22Rv1 (cell line): ENCODE data around the gene GLB1L2.

Experiments
- CTCF ChIP-seq: fragments of 450-650 bp; IDR thresholded peaks from 2 replicates; pipeline ENCODE4 v1.5.1; 2017; ENCODE audit warnings: mild to moderate bottlenecking
- ZFX ChIP-seq: fragments of 450-650 bp; IDR thresholded peaks from 2 replicates; pipeline ENCODE4 v1.6.1; 2017; ENCODE audit warnings: antibody characterized with exemption, borderline replicate concordance

- TF ChIP-seq CTCF (no peak), ZFX (no peak)
Measured at GRCh38 chr11:134332189-134332631, 422 bp downstream of the GLB1L2 start.
